ENCODE results near the gene COL18A1. TPM values are rescaled to one million over a fixed set of nuclear protein-coding genes. Genes with fewer than 3 reads are reported as not detected.
A peak's percentile ranks its signal among the peaks of the same experiment; 100 is the strongest.

Gene COL18A1
- total RNA-seq, 3 donors from 2014 or later (not counting 1 experiment from before 2014, with no cell fraction given): 12.3 to 22.3 (median 12.7) TPM

DNA sequence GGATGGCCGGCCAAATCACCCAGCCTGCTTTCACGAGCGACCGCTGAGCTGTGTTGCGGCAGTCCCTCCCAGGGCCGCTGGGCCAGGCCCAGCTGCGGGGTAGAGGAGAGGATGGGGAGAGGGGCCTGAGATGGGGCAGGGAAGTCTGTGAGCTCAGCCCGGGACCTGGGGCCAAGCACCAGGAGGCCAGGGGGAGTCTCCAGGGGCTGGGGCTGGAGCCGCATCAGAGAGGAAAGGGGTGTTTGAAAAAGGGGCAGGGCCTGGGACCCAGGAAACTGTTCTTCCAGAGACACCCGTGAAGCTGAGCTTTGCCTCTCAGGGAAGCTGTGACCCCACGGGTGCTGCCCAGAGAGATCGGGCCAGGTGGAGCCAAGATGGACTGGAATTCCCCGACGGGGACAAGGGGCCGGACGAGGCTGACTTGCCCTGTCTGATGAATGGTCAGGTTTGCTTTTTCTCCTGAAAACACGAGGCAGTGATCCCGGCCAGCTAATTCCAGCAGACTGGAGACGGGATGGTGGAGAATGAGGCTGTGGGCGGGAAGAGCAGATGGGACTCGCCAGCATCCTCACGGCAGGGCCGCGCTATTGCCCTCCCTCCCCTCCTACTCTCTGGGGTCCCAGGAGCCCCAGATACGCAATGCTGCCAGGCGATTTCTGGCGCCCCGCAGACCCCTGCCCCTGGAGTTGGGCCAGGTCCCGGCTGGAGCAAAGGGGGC lies 40.3 kb upstream of the COL18A1 start:
- TF ChIP-seq, protein P1, sequence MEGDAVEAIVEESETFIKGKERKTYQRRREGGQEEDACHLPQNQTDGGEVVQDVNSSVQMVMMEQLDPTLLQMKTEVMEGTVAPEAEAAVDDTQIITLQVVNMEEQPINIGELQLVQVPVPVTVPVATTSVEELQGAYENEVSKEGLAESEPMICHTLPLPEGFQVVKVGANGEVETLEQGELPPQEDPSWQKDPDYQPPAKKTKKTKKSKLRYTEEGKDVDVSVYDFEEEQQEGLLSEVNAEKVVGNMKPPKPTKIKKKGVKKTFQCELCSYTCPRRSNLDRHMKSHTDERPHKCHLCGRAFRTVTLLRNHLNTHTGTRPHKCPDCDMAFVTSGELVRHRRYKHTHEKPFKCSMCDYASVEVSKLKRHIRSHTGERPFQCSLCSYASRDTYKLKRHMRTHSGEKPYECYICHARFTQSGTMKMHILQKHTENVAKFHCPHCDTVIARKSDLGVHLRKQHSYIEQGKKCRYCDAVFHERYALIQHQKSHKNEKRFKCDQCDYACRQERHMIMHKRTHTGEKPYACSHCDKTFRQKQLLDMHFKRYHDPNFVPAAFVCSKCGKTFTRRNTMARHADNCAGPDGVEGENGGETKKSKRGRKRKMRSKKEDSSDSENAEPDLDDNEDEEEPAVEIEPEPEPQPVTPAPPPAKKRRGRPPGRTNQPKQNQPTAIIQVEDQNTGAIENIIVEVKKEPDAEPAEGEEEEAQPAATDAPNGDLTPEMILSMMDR (IDR thresholded peaks at IDR 0.05): no peak
- Mint-ChIP-seq H3K4me1 (peaks cover 0 to 11% of the 10 kb centered on the region in 2 donors), H3K4me3 (no peak overlapping the region), H3K36me3 (no peaks in the 10 kb centered on the region), H3K27ac (peak overlapping the region in 1 of 2 donors; percentile 15), H3K9me3 (no peaks in the 10 kb centered on the region), H3K27me3 (ENCODE audit: low read depth in 2 of 2) (peaks cover 3 to 28% of the 10 kb centered on the region in 2 donors)
- Histone ChIP-seq H3K4me3 (ENCODE audit: low read length) (no peak overlapping the region), H3K27me3 (ENCODE audit: control insufficient read depth, insufficient read depth, low read length) (no peaks in the 10 kb centered on the region), H3K4me1 (ENCODE audit: control insufficient read depth, insufficient read depth, low read length) (peaks cover 2% of the 10 kb centered on the region), H3K9me3 (ENCODE audit: control insufficient read depth, insufficient read depth, low read length) (no peaks in the 10 kb centered on the region), H3K36me3 (ENCODE audit: control insufficient read depth, insufficient read depth, low read length) (no peaks in the 10 kb centered on the region), H3K27ac (ENCODE audit: low read length) (no peak overlapping the region)
- intact Hi-C loops (cut with micrococcal nuclease): no loop called here
- no peak for DNase-seq
- ATAC-seq: no peak
- 88% methylated on average over 29 of the region's 29 CpGs for WGBS (ENCODE audit: insufficient coverage)

DNA sequence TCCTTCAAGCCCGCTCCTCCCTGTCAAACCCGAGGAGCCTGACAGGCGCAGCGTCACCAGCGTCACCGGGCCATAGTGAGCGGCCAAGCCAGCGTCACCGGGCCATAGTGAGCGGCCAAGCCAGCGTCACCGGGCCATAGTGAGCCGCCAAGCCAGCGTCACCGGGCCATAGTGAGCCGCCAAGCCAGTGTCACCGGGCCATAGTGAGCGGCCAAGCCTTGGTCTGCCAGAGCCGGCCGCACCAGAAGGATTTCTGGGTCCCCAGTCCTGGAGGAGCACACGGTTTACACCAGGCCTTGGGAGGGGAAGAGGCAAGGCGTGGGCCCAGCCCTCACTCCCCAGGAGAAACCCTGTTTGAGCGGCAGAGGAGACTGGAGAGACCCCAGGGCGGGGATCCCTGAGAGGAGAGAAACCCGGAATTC lies 39.8 kb upstream of the COL18A1 start:
- Histone ChIP-seq H3K4me3 (ENCODE audit: low read length) (no peak overlapping the region), H3K27ac (ENCODE audit: low read length) (no peak overlapping the region), H3K9me3 (ENCODE audit: control insufficient read depth, insufficient read depth, low read length) (no peaks in the 10 kb centered on the region), H3K4me1 (ENCODE audit: control insufficient read depth, insufficient read depth, low read length) (peaks cover 7% of the 10 kb centered on the region), H3K27me3 (ENCODE audit: control insufficient read depth, insufficient read depth, low read length) (no peaks in the 10 kb centered on the region), H3K36me3 (ENCODE audit: control insufficient read depth, insufficient read depth, low read length) (no peaks in the 10 kb centered on the region)
- WGBS (ENCODE audit: insufficient coverage): 94% methylated on average over 25 of the region's 25 CpGs
- H3K36me3 Mint-ChIP-seq: no peaks in the 10 kb centered on the region
- H3K4me3 Mint-ChIP-seq: no peak overlapping the region
- H3K27me3 Mint-ChIP-seq (ENCODE audit: low read depth in 2 of 2): peaks cover 3 to 28% of the 10 kb centered on the region in 2 donors
- ATAC-seq: no peak
- intact Hi-C loops (cut with micrococcal nuclease): no loop called here
- no peak for DNase-seq
- TF ChIP-seq, protein P1 (IDR thresholded peaks at IDR 0.05): no peak
- peaks cover 3 to 15% of the 10 kb centered on the region in 2 donors for H3K4me1 Mint-ChIP-seq
- no peak overlapping the region for H3K27ac Mint-ChIP-seq
- no peaks in the 10 kb centered on the region for H3K9me3 Mint-ChIP-seq

DNA sequence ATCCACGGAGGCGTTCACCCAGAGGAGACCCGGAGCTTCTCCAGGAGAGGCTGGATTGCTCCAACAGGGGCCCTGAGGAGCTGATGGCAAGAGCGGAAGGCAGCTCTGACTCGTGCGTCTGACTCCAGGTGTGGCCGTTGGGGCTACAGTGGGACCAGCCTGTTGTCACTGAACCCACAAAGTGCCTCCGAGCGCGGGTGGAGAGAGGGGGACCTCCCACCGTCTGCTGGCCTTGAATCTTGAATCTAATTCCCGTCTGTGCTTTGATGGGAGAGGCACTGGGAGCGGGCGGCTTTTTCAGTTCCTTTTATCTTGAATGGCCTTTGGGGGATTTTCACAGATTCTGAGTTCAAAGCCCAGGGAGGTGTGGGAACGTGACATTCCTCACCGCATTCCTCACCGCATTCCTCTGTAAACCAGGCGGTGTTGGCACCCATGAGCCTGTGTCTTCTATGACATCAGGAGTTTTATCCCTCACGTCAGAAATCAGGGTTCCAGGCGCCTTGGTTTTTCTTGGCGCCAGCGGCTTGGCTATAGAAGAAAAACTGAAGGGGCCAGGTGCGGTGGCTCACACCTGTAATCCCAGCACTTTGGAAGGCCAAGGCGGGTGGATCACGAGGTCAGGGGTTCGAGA lies 39.2 kb upstream of the COL18A1 start:
- Histone ChIP-seq H3K27ac (ENCODE audit: low read length) (no peak overlapping the region), H3K4me3 (ENCODE audit: low read length) (no peak overlapping the region), H3K36me3 (ENCODE audit: control insufficient read depth, insufficient read depth, low read length) (no peaks in the 10 kb centered on the region), H3K27me3 (ENCODE audit: control insufficient read depth, insufficient read depth, low read length) (no peaks in the 10 kb centered on the region), H3K4me1 (ENCODE audit: control insufficient read depth, insufficient read depth, low read length) (peaks cover 12% of the 10 kb centered on the region), H3K9me3 (ENCODE audit: control insufficient read depth, insufficient read depth, low read length) (no peaks in the 10 kb centered on the region)
- no peak for ATAC-seq
- intact Hi-C loops (cut with micrococcal nuclease): no loop called here
- peaks cover 4 to 20% of the 10 kb centered on the region in 2 donors for H3K4me1 Mint-ChIP-seq
- no peak overlapping the region for H3K4me3 Mint-ChIP-seq
- no peak overlapping the region for H3K27ac Mint-ChIP-seq
- TF ChIP-seq, protein P1 (IDR thresholded peaks at IDR 0.05): no peak
- DNase-seq: no peak
- H3K27me3 Mint-ChIP-seq (ENCODE audit: low read depth in 2 of 2): peaks cover 3 to 28% of the 10 kb centered on the region in 2 donors
- WGBS (ENCODE audit: insufficient coverage): 93% methylated on average over 26 of the region's 26 CpGs
- H3K36me3 Mint-ChIP-seq: no peaks in the 10 kb centered on the region
- H3K9me3 Mint-ChIP-seq: no peaks in the 10 kb centered on the region
